Measurements from ENCODE around the gene IL17REL.

IL17REL gene

DNA sequence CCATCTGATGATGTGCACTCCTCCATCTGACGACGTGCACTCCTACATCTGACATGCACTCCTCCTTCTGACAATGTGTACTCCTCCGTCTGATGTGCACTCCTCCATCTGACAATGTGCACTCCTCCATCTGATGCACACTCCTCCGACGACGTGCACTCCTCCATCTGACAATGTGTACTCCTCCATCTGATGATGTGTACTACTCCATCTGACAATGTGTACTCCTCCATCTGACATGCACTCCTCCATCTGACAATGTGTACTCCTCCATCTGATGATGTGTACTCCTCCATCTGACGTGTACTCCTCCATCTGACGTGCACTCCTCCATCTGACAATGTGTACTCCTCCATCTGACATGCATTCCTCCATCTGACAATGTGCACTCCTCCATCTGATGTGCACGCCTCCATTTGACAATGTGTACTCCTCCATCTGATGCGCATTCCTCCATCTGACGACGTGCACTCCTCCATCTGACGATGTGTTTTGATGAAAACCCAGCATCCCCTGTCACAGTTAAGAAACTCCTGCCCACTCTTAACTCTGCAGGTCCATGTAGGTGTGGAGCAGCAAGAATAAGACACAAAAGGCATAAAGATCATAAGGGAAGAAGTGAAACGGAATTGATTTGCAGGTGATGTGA lies 9.7 kb upstream of the IL17REL start:
- no peak for DNase-seq (ENCODE audit: low spot score)

DNA sequence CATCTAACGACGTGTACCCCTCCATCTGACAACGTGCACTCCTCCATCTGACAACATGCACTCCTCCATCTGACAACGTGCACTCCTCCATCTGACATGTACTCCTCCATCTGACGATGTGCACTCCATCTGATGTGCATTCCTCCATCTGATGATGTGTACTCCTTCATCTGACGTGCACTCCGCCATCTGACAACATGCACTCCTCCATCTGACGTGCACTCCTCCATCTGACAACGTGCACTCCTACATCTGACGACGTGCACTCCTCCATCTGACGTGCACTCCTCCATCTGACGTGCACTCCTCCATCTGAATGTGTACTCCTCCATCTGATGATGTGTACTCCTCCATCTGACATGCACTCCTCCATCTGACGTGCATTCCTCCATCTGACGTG lies 8.0 kb upstream of the IL17REL start:
- no peak for DNase-seq (ENCODE audit: low spot score)

DNA sequence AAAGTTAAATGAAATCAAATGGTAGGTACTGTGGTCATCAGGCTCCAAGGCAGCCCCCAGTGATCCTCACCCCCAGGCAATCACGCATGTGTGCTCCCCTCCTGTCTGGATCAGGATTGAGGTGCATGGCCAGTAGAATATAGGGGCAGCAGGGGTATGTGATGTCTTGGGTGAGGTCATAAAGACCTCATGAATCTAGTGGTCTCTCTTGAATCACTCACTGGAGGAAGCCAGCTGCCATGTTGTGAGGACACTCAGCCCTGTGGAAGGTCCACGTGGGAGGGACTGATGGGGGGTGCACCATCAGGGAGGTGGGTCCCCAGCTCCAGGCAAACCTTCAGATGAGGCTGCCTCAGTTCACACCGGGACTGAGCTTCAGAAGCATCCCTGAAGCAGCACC lies 6.8 kb upstream of the IL17REL start:
- DNase-seq (ENCODE audit: low spot score) = no peak

DNA sequence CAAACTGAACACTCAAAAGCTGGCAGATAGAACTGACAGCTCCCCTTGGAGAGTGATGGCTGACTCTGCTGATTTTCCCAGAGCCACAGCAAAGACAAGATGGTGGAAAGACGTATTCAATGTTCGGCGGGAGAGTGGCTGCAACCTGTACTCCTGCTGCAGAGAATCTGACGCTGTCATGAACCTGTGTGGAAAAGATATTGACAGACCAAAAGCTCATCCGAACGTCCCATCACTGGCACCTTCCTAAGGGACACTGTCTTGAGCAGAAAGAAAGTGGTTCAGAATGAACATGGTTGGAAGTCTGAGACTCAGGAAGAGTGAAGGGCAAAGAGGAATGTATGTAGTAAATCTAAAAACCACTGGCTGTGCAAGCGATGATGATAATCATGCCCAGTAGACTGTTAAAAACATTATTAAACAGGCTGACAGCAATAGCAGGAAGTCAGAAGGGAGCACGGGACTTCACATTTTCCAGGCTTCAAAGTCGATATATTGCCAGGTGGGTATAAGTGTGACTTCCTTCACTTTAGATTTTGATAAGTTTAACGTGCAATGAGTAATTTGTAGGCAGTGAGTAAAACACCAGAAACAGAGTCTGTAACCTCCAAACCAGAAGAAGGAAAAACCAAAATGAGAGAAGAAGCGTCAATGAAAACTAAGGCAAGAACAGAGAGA lies 6.2 kb upstream of the IL17REL start:
- DNase-seq (ENCODE audit: low spot score) = no peak

DNA sequence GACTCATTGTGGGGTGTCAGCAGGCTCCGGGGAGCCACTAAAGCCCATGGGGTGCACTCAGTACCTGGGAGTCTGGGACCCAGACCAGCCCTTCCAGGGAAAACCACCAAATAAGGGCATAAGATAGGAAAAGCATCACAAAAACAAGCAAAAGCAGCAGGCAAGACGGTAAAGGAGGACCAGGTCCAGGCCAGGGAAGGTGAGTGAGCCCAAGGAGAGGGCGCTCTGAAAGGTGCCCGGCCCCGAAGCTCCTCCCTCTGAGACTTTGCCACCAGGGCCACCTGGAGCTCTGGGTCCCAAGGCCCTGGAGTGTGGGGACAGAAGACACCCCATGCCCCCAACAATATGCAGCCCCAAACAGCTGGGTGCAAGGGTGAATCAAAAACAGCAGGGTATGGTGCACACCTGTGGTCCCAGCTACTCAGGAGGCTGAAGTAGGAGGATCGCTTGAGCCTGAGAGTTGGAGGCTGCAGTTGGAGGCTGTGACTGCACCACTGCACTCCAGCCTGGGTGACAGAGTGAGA lies 5.2 kb upstream of the IL17REL start:
- peak; percentile 10 for DNase-seq (ENCODE audit: low spot score)

DNA sequence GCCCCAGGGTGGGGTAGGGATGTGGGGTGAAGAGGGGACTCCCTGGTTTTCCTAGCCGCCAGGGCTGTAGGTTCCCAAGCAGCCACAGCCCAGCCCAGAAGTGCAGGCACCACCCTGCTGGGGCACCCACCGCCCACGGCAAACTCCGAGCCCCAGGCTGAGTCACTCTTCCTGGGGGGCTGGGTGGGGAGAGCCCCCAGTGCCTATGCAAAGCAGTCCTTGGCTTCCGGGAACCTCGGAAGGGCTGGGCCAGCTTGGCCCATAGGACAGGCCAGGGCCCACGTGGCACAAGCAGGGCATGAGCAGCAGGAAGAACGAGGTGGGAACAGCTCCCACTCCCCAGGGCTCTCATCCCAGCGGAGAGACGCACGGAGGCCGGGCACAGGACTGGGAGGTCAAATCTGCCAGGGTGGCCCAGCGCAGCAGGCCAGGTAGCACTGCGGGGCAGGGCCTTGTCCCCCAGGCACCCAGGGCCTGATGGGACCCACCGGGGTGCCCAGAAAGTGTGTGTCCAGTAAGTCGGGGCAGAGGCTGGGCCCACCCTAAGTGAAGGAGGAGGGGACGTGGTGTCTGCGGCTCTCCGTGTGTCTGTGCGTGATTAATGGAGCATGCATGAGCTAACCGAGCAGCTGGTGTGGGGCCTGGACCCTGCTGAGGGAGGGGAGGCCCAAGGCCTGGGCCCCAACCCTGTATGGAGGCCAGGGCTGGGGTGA lies 4.6 kb upstream of the IL17REL start:
- DNase-seq (ENCODE audit: low spot score) = peak; percentile 11

DNA sequence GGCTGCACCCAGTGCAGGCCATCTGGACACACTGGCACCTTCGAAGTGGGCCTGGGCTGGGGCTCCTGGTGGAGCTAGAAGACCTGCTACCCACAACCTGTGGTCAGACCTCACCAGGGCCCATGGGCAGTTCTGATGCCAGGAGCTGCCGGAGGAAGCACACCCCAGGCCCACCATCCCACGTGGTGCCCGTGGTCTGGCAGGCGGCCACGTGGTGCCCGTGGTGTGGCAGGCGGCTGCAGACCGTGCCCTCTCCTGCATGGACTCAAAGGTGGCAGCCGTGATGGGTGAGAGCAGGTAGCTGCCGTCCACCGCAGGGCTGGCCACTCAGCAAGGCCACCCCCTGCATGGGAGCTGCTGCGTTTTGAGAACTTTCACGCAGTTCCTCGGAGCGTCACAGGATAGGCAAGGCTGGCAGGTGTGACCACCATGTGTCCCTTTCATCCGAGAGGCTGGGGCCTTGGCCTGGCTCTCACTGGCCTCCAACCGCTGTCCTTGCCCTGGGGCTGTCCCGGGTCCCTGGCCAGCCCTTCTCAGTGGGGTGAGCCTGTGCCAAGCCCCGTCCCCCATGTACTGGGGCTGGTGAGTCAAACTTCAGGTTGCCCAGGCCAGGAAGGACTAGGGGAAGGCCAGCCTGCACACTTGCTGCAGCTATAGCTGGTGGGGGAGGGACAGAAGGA lies 3.9 kb upstream of the IL17REL start:
- DNase-seq (ENCODE audit: low spot score) = peak; percentile 7

DNA sequence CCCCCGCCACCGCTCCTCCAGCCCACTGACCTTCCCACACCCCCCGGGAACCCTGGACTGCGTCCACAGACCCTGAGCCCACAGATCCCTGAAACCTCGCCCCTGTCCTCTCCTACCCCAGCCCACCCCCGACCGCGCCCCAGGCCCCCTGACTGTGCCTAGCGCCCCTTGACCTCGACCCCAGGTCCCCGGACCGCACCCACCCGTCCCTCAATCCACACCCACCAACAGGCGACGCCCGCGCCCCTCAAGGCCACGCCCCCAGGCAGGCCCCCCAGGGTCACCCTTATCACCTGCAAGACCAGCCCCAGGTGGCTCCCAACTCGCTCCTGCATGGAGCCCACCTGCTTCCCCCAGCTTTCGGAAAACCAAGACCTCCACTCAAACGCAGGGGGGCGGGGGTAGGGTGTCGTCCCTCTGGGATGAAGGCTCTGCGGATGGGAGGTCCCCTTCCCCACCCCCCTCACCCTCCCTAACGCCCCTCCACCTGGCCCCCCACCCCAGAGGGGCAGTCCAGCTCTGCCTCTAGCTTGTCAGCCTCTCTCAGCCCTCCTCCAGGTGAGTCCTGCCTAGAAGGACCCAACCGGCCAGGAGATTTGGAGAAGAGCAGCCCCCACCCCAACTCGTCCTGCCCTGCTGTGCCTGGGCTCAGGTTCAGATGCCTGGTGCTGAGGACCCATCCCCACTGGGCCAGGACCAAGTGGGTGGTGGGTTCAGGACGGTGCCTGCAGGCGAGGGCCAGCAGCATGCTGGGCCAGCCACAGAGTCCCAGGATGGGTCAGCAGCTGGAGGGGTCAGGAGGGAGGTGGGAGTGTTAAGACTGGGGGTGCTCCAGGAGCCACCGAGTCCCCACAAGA lies 3.1 kb upstream of the IL17REL start:
- peak; percentile 26 for DNase-seq (ENCODE audit: low spot score)

DNA sequence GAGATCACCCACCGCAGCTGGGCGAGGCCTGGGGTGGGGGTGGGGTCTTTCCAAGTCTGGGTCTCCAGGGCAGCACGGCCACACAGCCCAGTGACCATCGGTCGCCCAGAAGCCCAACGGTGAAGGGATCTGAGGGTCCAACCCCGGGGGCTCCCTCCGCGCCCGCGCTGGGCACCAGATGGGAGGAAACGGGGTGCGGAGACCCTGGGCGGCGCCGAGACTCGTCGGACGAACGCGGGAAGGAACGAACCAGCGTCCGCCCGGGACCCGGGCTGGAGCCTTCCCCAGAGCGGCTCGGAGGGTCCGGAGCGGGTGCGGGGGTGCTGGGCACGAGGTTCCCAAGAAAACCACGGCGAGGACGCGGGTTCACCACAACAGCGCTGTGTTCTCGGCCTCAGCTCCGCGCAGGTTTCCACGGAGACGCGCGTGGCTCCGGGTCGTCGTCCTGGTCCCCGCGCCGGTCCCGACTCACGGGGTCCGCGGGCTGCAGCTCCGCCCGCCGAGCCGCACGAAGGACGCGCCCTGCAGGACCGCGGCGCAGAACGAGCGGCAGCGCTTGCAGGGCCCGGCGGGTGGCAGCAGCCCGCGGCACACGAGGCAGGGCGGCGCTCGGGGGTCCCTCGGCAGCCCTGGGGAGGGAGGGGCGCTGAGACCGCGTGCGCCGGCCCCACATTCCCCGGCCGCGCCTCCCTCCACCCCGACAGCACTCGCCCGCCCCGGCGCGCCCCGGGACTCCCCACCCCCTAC lies 2.3 kb upstream of the IL17REL start:
- DNase-seq (ENCODE audit: low spot score) = peak; percentile 63

DNA sequence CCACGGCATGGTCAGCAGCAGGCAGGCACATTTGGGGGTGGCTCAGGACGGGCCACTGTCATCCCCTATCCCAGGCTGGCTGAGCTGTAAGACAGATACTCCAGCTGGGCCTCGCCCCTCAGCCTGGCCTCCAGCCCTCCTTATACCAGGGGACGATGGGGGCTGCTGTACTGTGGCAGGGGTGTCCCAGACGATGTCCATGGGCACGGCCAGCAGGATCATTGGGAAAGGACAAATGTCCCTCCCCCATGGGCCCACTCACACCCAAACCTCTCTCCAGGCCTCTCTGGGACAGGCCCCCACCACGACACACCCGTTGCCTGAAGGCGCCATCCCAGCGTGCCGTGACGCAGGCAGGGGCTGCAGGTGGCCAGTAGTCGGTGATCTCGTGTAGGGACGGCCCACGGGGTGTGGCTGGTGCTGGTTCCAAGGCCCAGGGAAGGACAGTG lies 1.5 kb upstream of the IL17REL start:
- no peak for DNase-seq (ENCODE audit: low spot score)

DNA sequence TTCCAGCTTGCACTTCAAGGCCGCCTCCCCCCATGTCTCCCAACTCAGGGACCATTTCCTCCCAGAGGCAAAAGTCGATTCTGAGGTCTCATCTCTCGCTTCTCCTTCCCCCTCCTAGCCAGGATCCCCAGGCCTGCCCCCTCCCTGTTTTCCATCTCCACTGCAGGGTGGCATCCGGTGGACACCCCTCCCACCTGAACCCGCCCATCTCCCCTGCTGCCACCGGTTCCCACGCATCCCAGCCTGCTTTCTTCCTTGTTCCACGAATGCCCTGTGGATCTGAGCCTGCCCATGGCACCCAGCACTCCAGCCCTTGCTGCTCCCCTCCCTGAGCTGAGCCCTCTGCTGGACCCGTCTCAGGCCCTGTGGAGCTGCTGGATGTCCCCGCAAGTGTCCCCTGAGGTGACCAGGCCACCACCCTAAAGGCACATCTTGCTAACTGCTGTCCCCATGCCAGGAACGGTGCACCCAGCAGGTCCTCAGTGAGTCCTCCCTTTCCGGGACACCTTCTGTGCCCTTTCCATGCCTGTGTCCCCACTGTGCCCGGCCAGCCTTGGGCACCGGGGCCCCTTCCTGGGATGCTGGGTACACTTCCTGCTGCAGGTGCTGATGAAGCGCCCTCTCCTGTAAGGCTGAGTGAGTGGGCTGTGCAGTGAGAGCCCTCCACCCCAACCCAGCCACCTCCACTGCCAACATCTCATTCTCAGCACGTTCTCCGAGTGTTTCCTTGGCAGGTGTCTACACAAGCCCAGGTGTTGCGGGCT lies 936 bp downstream of the IL17REL start:
- DNase-seq (ENCODE audit: low spot score) = peak; percentile 56

DNA sequence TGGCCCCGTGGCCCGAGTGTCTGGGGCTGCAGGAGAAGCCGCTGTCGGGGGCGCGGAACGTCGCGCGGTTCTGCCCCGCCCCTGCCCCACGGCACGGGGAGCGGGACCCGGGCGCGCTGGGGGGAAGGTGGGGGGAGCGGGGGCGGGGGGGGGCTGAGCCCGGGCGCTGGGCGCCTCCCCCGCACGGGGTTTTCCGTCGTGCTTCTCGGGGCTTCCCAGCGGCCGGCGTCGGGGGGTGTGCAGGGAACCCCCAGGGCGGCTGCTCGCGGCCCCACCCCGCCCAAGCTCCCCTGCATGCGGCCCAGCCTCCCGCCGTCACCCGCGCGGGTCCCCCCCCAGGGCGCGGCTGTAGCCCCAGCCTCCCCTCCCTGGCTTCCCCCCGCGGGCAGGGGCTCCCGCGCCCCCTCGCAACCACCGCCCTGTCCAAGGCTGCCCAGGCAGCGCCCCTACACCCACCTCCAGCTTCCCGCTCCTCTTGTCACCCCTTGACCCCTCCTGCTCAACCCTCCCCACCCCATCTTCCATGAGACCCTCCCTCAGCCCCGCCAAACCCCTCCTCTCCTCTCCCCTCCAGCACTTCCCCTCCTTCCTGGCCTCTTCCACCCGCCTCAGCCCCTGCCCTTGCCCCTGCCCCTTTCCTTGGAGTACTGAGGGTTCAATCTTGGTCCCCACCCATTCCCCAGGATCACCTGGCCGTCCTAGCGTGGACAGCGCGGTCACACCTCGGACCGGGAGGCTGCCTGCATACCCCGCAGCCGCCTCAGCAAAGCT lies 1.7 kb downstream of the IL17REL start:
- DNase-seq (ENCODE audit: low spot score) = peak; percentile 43

DNA sequence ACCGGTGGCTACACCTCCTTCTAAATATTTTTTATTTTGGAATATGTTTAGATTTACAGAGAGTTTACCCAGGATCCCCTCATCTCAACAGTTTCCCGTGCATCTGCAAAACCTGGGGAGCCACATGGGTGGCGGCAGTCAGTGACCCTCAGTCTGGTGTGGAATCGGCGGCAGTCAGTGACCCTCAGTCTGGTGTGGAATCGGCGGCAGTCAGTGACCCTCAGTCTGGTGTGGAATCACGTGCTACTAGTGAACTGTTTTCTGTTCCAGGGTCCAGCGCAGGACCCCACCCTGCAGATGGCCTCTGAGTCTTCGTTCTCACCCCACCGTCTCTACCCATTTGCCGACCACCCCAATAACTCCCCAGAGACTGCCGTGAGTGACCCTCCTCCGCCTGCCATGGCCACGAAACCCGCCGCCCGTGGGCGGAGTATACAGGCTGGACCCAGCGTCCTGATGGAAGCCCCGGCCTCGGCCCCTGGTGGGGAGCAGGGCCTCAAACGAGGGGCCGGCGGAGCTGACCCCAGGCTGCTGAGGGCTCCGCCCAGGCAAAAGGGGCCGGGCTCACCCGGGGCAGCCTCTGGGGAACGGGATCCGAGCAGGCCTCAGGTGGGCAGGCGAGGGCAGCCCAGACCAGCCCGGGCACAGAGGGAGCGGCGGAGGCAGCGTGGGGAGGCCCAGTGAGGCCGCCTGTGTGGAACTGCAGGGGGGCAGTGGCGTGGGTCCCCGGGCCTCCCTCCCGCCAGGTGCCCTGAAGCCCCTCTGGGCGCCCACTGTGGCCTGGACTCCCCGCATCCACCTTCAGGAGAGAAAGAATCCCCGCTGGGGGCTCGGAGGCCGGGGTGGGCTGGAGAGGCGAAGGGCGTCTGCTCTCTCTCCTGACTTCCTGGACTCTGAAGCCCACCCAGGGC lies 2.5 kb downstream of the IL17REL start:
- DNase-seq (ENCODE audit: low spot score) = peak; percentile 41

DNA sequence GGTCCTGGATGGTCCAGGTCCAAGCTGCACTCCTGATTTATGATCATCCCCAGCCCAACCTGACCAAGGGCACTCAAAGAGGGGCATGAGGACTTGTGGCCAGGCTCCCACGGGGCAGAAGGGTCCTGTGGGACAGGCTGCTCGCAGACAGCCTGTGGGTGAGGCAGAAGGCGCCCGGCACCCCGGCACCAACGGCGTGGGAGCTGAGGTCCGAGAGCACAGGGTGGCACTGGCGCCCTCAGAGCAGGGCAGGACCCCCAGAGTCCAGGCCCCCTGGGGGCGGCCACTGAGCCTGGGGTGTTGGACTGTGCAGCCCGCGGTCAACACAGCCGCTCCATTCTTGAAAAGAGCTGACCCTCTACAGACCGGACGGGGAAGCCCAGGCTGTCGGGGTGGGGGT lies 3.3 kb downstream of the IL17REL start:
- DNase-seq (ENCODE audit: low spot score) = no peak

DNA sequence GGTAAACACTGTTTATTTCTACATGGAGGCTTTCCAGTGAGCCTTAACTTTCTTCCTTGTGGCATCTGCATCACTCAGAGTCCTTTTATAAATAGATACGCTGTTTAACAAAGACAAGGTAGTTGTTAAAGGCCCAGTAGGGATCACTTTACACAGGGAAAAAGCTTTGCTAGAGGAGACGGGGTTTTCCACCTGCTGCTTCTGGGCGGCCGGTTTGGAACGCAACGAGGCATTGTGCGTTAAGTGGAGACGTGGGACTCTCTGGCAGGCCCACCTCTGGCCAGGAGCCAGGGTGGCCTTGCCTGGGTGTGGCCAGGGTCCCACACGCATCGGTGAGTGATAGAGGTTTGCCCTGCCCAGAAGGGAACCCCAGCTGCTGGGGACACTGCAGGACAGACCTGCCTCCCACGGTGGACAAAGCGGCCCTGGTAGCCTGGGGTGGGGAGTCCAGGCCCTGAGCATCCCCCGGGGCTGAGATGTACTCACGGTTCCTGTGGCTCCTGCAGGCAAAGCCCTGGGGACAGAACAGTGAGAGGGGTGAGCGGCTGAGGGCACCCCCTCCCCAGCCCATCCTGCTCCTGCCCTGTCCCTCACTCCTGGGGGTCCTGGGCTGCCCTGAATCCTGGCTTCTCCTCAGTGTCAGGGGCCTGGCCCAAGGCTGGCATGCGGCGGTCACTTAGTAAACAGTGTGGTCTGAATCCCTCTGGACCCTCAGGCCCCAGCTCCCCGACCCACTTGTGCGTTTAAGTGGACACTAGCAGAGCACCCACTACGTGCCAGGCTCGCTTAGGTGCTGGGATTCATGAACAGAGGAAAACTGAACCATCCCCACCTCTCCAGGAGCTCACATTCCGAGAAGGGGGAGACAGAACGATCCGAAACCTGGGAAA lies 4.2 kb downstream of the IL17REL start:
- DNase-seq (ENCODE audit: low spot score) = peak; percentile 36

DNA sequence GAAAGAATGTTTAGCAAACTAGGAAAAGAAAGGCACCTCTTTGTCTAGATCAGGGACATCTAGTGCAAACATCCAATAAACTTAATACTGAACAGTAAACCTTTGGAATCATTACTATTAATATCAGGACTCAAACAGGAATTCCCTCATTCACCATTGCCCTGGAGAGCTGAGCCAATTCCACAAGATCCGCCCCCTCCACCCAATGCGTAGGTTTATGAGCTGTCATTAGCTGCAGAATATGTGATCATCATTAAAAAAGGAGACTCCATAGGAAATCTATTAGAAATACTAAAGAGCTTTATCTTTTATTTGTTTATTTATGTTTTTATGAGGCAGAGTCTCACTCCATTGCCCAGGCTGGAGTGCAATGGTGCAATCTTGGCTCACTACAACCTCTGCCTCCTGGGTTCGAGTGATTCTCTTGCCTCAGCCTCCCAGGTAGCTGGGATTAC lies 5.5 kb downstream of the IL17REL start:
- DNase-seq (ENCODE audit: low spot score) = no peak

DNA sequence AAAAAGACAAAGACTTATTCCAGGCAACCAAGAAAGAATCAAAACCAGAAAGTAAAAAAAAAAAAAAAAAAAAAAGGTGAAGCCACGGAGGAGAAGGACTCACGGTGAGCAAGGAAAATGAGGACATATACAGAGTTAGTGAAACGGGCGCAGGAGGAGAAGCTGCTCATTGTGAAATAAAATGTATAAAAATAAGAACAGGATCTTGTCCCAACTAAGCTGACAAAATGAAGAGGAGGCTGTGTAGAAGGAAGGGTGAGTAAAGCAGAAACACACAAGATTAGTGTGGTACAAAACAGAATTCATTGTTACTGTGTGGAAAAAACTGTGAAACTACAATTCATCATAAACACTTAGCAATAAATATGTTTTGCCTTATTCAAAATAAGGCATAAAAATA lies 7.6 kb downstream of the IL17REL start:
- no peak for DNase-seq (ENCODE audit: low spot score)

Measured in iPS-NIHi11 (cell line).